ENCODE measurements around the gene KAT2A.

The KAT2A gene

GRCh38 chr17:42114118-42114517 is 7.0 kb downstream of the KAT2A start:
- DNase-seq (ENCODE audit: low spot score), result no peak

GRCh38 chr17:42113293-42114069 is 7.7 kb downstream of the KAT2A start:
- no peak for DNase-seq (ENCODE audit: low spot score)

- no peak for DNase-seq (ENCODE audit: low spot score)
Observed at GRCh38 chr17:42112552-42113176, 8.5 kb downstream of the KAT2A start, which contains the start of gene DHX58. Gene DHX58, minus strand, starts transcription at chr17:42112714. Its CDS starts 822 bp downstream, at chr17:42111892.

- no peak for DNase-seq (ENCODE audit: low spot score)
Observed at GRCh38 chr17:42111871-42112551, 9.2 kb downstream of the KAT2A start.

- DNase-seq (ENCODE audit: low spot score), result no peak
Observed at GRCh38 chr17:42111265-42111636, 9.9 kb downstream of the KAT2A start.

- no peak for DNase-seq (ENCODE audit: low spot score)
Observed at GRCh38 chr17:42110301-42111264, 10.6 kb downstream of the KAT2A start.

- no peak for DNase-seq (ENCODE audit: low spot score)
Observed at GRCh38 chr17:42109086-42109485, 12.1 kb downstream of the KAT2A start.

GRCh38 chr17:42107597-42108576 is 13.3 kb downstream of the KAT2A start:
- peak; percentile 98 for DNase-seq (ENCODE audit: low spot score)

- DNase-seq (ENCODE audit: low spot score), result no peak
Observed at GRCh38 chr17:42107124-42107523, 14.0 kb downstream of the KAT2A start.

GRCh38 chr17:42106009-42106408 is 15.2 kb downstream of the KAT2A start:
- DNase-seq (ENCODE audit: low spot score), result no peak

GRCh38 chr17:42104264-42104663 is 16.9 kb downstream of the KAT2A start:
- DNase-seq (ENCODE audit: low spot score), result no peak

GRCh38 chr17:42103221-42103954 is 17.8 kb downstream of the KAT2A start:
- no peak for DNase-seq (ENCODE audit: low spot score)

GRCh38 chr17:42101513-42102292 is 19.5 kb downstream of the KAT2A start:
- peak; percentile 95 for DNase-seq (ENCODE audit: low spot score)

GRCh38 chr17:42098730-42099399 is 22.3 kb downstream of the KAT2A start:
- DNase-seq (ENCODE audit: low spot score), result no peak

GRCh38 chr17:42097691-42098631 is 23.2 kb downstream of the KAT2A start, which contains the start of gene ZNF385C:
Gene ZNF385C, minus strand, starts transcription at chr17:42098473. Its CDS starts 35,417 bp downstream, at chr17:42063056.
- peak; percentile 76 for DNase-seq (ENCODE audit: low spot score)

GRCh38 chr17:42096360-42097111 is 24.6 kb downstream of the KAT2A start:
- DNase-seq (ENCODE audit: low spot score), result no peak

All from ecto neural progenitor cell (in vitro differentiated cells).